ENCODE measurements around the gene SMIM5.
"Not testable (repeated sequence)": the region's sequence is repeated elsewhere in the genome, so short reads cannot be mapped to it uniquely, and the experiment has no call there.

The SMIM5 gene

DNA sequence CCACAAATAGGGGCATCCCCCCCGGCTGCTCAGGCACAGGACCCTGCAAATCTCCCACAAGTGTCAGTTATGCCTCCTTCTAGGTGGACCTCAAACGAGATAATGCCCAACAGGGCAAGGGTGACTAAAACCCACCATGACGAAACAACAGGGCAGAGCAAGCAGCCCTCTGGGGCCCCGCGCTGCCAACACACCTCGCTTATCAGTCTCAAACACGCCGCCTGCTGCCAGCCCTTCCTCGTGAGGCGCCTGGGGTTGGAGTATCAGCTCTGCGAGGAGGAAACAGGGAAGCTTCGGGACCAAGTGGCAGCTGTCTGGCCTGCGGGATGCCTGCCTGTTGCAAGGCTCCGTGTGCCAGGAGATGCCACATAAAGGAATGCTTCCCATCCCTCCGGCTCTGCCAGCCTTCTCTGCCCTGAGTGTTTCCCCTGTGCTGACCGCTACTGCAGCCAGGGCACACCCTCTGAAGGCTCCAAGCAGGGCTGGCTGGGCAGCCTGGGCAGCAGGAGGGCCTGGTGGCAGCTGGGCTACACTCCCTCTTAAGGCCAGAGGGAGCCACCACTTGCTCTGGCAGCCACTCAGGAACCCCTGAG lies 2.5 kb downstream of the SMIM5 start:
- no peak for DNase-seq (ENCODE audit: low read depth)
- H3K4me3 ChIP-seq (ENCODE audit: low read depth, low read length): no peak overlapping the region
- TF ChIP-seq, protein P1, sequence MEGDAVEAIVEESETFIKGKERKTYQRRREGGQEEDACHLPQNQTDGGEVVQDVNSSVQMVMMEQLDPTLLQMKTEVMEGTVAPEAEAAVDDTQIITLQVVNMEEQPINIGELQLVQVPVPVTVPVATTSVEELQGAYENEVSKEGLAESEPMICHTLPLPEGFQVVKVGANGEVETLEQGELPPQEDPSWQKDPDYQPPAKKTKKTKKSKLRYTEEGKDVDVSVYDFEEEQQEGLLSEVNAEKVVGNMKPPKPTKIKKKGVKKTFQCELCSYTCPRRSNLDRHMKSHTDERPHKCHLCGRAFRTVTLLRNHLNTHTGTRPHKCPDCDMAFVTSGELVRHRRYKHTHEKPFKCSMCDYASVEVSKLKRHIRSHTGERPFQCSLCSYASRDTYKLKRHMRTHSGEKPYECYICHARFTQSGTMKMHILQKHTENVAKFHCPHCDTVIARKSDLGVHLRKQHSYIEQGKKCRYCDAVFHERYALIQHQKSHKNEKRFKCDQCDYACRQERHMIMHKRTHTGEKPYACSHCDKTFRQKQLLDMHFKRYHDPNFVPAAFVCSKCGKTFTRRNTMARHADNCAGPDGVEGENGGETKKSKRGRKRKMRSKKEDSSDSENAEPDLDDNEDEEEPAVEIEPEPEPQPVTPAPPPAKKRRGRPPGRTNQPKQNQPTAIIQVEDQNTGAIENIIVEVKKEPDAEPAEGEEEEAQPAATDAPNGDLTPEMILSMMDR (conservative IDR thresholded peaks at IDR 0.05; ENCODE audit: low read depth, low read length): no peak

DNA sequence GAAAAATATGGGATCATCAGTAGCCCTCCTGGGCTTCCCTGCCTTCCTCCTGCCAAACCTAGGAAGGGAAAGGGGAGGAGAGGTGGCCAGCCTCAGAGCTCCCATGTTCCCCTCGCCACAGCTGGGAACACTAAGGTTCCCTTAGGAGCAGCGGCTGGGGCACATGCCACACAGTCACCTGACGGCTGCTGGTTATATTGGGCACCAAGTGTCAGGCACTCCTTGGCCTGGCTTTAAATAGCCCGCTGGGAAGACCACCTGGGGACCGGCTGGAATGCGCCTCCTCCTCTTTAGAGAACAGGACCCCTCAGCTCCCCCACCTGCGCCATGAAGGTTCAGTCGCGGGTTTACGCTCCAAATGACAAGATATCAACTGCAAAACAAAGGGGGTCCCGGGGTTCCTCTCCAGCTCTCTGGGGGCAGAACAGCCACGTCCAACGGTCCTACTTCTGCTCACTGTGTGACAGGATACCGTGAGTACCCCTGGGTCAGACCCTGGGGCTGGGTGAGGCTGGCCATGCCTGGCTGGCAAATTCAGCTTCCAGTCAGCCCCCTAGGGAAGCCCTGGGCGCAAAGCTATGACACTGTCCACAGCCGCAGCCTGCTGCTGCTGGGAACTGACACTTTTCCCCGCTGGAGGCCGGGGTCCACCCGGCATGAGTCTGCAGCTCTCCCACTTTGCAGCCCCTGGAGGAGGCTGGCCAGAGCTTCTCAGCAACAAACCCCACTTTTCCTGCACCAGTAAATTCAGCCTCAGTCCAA lies 3.3 kb downstream of the SMIM5 start:
- TF ChIP-seq, protein P1 (conservative IDR thresholded peaks at IDR 0.05; ENCODE audit: low read depth, low read length): no peak
- no peak for DNase-seq (ENCODE audit: low read depth)
- H3K4me3 ChIP-seq (ENCODE audit: low read depth, low read length): no peak overlapping the region

DNA sequence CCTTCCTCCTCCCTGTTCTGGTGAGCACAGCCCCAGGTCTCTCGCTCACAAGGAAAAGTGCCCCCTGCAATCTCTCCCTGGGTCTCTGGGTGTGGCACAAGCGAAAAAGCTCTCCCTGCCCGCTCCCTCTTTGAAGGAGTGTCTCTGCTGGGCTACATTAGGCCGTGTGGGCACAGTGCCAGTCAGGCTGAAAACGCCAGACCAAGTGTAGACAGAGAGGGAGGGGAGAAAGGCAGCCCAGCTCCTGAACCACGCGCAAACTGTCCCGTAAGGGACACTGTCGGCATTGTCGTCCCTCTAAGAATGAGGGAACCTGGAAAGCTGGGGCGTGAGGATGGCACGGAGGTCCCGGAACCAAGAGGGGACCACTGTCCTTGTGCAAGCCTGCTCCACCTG lies 3.9 kb downstream of the SMIM5 start:
- TF ChIP-seq, protein P1 (conservative IDR thresholded peaks at IDR 0.05; ENCODE audit: low read depth, low read length): no peak
- H3K4me3 ChIP-seq (ENCODE audit: low read depth, low read length): no peak overlapping the region
- DNase-seq (ENCODE audit: low read depth): no peak

DNA sequence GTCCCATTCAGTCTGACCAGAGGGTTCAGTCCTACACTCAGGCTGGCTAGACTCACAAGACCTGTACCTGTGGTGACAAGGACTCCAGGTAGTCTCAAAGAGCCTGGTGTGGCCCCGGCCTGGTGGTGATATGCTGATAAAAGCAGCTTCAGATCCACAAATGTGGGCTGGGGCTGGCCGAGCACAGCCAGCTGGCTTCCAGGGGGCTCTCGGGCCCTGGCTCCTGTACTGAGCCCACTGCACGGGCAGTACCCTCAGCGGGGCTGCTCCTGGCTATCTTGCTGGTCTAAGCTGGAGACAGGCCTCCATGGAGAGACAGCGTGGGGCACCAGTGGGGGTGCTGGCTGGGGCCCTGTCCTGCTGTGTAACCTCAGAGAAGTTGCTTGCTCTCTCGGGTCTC lies 4.3 kb downstream of the SMIM5 start:
- DNase-seq (ENCODE audit: low read depth): no peak
- H3K4me3 ChIP-seq (ENCODE audit: low read depth, low read length): no peak overlapping the region
- TF ChIP-seq, protein P1 (conservative IDR thresholded peaks at IDR 0.05; ENCODE audit: low read depth, low read length): no peak

DNA sequence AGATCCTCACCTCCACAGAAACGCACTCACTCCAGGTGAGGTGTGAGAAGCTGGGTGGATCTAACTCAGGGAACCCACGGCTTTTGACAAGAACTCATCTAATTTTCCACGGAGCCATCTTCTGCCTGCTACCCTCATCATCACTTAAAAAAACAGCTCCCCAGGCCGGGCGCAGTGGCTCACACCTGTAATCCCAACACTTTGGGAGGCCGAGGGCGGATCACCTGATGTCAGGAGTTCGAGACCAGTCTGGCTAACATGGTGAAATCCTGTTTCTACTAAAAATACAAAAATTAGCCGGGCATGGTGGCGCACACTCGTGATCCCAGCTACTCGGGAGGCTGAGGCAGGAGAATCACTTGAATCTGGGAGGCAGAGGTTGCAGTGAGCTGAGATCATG lies 4.8 kb downstream of the SMIM5 start:
- DNase-seq (ENCODE audit: low read depth); H3K4me3 ChIP-seq (ENCODE audit: low read depth, low read length): not testable (repeated sequence)

DNA sequence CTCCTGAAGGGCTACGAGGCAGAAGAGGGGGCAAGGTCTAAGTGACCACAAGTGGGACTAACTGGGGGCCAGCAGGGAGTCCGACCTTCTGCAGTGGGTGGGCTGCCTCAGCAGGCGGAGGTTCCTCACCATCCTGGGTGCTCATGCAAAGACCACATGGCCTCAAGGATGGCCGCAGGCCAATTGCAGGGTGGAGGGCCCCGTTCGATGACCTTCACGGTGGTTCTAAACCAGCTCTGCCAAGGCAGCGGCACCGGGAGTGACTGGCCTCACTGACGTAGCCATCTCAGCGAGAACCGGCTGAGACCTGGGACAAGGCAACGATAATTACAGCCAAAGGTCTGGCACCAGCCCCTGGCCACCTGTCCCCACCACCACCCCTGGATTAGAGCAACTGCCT lies 5.7 kb downstream of the SMIM5 start:
- TF ChIP-seq, protein P1 (conservative IDR thresholded peaks at IDR 0.05; ENCODE audit: low read depth, low read length): no peak
- no peak for DNase-seq (ENCODE audit: low read depth)
- H3K4me3 ChIP-seq (ENCODE audit: low read depth, low read length): no peak overlapping the region

DNA sequence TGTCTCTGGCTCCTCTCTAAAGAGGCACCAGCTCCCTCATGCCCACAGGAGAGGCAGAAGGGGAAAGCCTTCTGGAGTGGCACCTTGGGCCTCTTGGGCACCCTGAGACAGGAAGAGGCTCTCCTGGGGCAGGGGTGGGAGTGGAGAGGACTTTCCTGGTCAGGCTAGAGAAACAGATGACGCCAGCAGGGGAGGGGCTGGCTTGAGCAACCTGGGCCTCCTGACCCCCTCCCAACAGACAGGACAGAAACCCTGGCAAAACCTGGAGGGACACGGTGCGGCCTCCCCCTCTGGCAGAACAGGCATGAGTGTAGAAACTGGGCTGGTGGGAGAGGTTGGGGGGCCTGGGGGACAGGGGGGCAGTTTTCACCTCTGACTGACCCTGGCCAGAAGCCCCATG lies 6.1 kb downstream of the SMIM5 start:
- no peak overlapping the region for H3K4me3 ChIP-seq (ENCODE audit: low read depth, low read length)
- TF ChIP-seq, protein P1 (conservative IDR thresholded peaks at IDR 0.05; ENCODE audit: low read depth, low read length): no peak
- DNase-seq (ENCODE audit: low read depth): no peak
